K562 (cell line): ENCODE measurements around the gene ZNF48. TPM values are rescaled to one million over a fixed set of nuclear protein-coding genes. Genes with fewer than 3 reads are reported as not detected.

Experiments
- CGGBP1 ChIP-seq: fragments of 250-450 bp; sonication (Bioruptor Pico); IDR thresholded peaks from 2 replicates; pipeline ENCODE4 v1.9.0; 2021; ENCODE audit warnings: mild to moderate bottlenecking
- CSDE1 ChIP-seq, 2 experiments: fragments of 450-650 bp; IDR thresholded peaks; 2 replicates each; pipeline ENCODE4 v1.6.1; 2016; ENCODE audit warnings: mild to moderate bottlenecking in 1 of 2
- HBP1 ChIP-seq: fragments of 450-650 bp; formaldehyde crosslinking; IDR thresholded peaks from 2 replicates; pipeline ENCODE4 v1.4.0; 2022; ENCODE audit warnings: missing genetic modification characterization
- KDM1A ChIP-seq, 2 experiments: fragments of 450-650 bp; IDR thresholded peaks; 2 replicates each; pipeline ENCODE4 v1.6.1; 2016; ENCODE audit warnings: mild to moderate bottlenecking in 2 of 2
- NFIX ChIP-seq: fragments of 250-450 bp; sonication (Bioruptor Pico); IDR thresholded peaks from 2 replicates; pipeline ENCODE4 v1.4.0; 2020; ENCODE audit warnings: low read depth, mild to moderate bottlenecking, moderate library complexity
- POLR2G ChIP-seq: fragments of 200-400 bp; formaldehyde crosslinking; IDR thresholded peaks from 2 replicates; pipeline ENCODE4 v1.6.1; 2017; ENCODE audit warnings: low read depth, mild to moderate bottlenecking, antibody characterized with exemption, low read length, moderate library complexity
- SMAD4 ChIP-seq: fragments of 250-450 bp; sonication (Bioruptor Pico); conservative IDR thresholded peaks from 2 replicates; pipeline ENCODE4 v1.8.0; 2021; ENCODE audit warnings: inconsistent platforms, mild to moderate bottlenecking, moderate library complexity
- ZBTB1 ChIP-seq: sonication (generic); formaldehyde crosslinking; IDR thresholded peaks from 2 replicates; pipeline ENCODE4 v1.8.1; 2023; ENCODE audit warnings: missing genetic modification reagents, low read depth, mild to moderate bottlenecking, borderline replicate concordance
- ZNF280B ChIP-seq: fragments of 250-450 bp; sonication (Bioruptor Pico); IDR thresholded peaks from 2 replicates; pipeline ENCODE4 v1.5.1; 2021; ENCODE audit warnings: mild to moderate bottlenecking
- ZNF282 ChIP-seq: sonication (generic); formaldehyde crosslinking; IDR thresholded peaks from 2 replicates; pipeline ENCODE4 v1.8.1; 2023; ENCODE audit warnings: missing genetic modification reagents
- ZNF766 ChIP-seq: fragments of 200-800 bp; sonication (Bioruptor generic); conservative IDR thresholded peaks from 2 replicates; pipeline ENCODE4 v1.6.1; 2016; ENCODE audit warnings: missing genetic modification characterization, missing compliant biosample characterization
- polyA plus RNA-seq, 8 experiments: library from polyadenylated mRNA; depleted of rRNA in 4 of 8; stranded (reverse) in 5 of 8; unstranded in 3 of 8; fragments of >200 nt; fragmentation: Nextera tagmentation in 2 of 8; fragmentation: Illumina TruSeq in 1 of 8; extraction: Ambion mirVana in 2 of 8; extraction: Trizol in 1 of 8; gene quantifications; 2 replicates each; pipeline versions ENCODE4 v1.2.1 to v1.2.3, GENCODE V29; 2011 to 2014; ENCODE audit warnings: inconsistent platforms in 1 of 8, missing spikeins in 1 of 8
- total RNA-seq, 7 experiments: library from RNA; depleted of rRNA in 6 of 7; stranded (reverse); fragments of >200 nt in 6 of 7; fragmentation: Illumina TruSeq in 2 of 7; extraction: Trizol in 2 of 7; gene quantifications; 2 replicates each; pipeline versions ENCODE4 v1.2.1 to v1.2.3, GENCODE V29; 2011 to 2021; ENCODE audit warnings: low replicate concordance in 1 of 7
- TF ChIP-seq, protein P1 (sequence below): fragments of 150-350 bp; conservative IDR thresholded peaks from 2 replicates; pipeline ENCODE4 v1.6.1; 2014; ENCODE audit warnings: low read length
- TF ChIP-seq, protein P2 (sequence below): fragments of 250-450 bp; sonication (Bioruptor Pico); IDR thresholded peaks from 2 replicates; pipeline ENCODE4 v1.4.0; 2020; ENCODE audit warnings: mild to moderate bottlenecking, moderate library complexity
- TF ChIP-seq, protein P3 (sequence below): fragments of 450-650 bp; IDR thresholded peaks from 2 replicates; pipeline ENCODE4 v1.6.1; 2016; ENCODE audit warnings: missing biosample characterization, missing genetic modification characterization
- TF ChIP-seq, protein P4 (sequence below): IDR thresholded peaks from 3 replicates; pipeline ENCODE4 v1.6.1; 2011; ENCODE audit warnings: borderline replicate concordance, mild to moderate bottlenecking; ENCODE audit not compliant: insufficient read length, insufficient read depth

Gene ZNF48
- total and polyA plus RNA-seq, 9 of the 15 experiments (the other 6 are each of a cell fraction or from before 2014, with no cell fraction given) = 0.38 to 11.6 (median 4.7) TPM

DNA sequence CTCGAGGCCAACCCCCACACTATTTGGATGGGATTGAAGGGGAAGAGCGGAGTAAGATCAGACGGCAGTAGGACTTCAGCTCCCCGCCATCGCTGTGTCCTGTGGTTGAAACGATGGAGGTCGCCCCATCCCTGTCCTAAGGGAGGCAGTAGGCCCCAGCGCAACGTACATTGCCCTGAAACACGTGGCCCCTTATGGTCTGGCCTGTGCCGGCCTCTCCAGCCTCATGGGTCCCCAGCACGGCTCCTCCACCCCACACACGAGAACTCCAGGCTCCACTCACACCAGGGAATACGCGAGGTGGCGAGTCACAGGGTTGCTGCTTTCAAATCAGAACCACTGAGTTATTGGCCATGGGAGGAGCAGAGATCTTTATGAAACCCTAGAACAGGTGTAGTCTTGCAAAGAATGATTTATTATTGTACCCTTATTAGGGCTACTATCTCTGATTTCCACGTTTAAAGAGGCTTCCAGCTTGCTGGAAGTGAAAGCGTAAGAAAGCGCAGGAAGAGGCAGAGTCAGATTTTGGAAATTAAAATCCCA is 35.3 kb downstream of the ZNF48 start (continued):
- TF ChIP-seq CSDE1 (IDR thresholded peaks at IDR 0.05) = no peak
- TF ChIP-seq SMAD4 (CRISPR knock-in tag) = peak; percentile 46; the same call in 1 of the 2 replicates
- no peak for TF ChIP-seq CGGBP1 (CRISPR knock-in tag)
- TF ChIP-seq, protein P1, sequence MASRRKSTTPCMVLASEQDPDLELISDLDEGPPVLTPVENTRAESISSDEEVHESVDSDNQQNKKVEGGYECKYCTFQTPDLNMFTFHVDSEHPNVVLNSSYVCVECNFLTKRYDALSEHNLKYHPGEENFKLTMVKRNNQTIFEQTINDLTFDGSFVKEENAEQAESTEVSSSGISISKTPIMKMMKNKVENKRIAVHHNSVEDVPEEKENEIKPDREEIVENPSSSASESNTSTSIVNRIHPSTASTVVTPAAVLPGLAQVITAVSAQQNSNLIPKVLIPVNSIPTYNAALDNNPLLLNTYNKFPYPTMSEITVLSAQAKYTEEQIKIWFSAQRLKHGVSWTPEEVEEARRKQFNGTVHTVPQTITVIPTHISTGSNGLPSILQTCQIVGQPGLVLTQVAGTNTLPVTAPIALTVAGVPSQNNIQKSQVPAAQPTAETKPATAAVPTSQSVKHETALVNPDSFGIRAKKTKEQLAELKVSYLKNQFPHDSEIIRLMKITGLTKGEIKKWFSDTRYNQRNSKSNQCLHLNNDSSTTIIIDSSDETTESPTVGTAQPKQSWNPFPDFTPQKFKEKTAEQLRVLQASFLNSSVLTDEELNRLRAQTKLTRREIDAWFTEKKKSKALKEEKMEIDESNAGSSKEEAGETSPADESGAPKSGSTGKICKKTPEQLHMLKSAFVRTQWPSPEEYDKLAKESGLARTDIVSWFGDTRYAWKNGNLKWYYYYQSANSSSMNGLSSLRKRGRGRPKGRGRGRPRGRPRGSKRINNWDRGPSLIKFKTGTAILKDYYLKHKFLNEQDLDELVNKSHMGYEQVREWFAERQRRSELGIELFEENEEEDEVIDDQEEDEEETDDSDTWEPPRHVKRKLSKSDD = no peak
- no peak for TF ChIP-seq NFIX
- no peak for TF ChIP-seq ZBTB1 (CRISPR knock-in tag)
- TF ChIP-seq, protein P2, sequence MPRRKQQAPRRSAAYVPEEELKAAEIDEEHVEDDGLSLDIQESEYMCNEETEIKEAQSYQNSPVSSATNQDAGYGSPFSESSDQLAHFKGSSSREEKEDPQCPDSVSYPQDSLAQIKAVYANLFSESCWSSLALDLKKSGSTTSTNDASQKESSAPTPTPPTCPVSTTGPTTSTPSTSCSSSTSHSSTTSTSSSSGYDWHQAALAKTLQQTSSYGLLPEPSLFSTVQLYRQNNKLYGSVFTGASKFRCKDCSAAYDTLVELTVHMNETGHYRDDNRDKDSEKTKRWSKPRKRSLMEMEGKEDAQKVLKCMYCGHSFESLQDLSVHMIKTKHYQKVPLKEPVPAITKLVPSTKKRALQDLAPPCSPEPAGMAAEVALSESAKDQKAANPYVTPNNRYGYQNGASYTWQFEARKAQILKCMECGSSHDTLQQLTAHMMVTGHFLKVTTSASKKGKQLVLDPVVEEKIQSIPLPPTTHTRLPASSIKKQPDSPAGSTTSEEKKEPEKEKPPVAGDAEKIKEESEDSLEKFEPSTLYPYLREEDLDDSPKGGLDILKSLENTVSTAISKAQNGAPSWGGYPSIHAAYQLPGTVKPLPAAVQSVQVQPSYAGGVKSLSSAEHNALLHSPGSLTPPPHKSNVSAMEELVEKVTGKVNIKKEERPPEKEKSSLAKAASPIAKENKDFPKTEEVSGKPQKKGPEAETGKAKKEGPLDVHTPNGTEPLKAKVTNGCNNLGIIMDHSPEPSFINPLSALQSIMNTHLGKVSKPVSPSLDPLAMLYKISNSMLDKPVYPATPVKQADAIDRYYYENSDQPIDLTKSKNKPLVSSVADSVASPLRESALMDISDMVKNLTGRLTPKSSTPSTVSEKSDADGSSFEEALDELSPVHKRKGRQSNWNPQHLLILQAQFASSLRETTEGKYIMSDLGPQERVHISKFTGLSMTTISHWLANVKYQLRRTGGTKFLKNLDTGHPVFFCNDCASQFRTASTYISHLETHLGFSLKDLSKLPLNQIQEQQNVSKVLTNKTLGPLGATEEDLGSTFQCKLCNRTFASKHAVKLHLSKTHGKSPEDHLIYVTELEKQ (CRISPR knock-in tag) = no peak
- no peak for TF ChIP-seq ZNF282
- peak; percentile 42 to 54; a peak in 2 of 4 replicates for TF ChIP-seq KDM1A (IDR thresholded peaks at IDR 0.05)
- TF ChIP-seq POLR2G = no peak
- TF ChIP-seq ZNF766 (CRISPR knock-in tag) = peak; percentile 57; the same call in 1 of the 2 replicates
- TF ChIP-seq ZNF280B = no peak
- TF ChIP-seq, protein P3, sequence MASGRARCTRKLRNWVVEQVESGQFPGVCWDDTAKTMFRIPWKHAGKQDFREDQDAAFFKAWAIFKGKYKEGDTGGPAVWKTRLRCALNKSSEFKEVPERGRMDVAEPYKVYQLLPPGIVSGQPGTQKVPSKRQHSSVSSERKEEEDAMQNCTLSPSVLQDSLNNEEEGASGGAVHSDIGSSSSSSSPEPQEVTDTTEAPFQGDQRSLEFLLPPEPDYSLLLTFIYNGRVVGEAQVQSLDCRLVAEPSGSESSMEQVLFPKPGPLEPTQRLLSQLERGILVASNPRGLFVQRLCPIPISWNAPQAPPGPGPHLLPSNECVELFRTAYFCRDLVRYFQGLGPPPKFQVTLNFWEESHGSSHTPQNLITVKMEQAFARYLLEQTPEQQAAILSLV = no peak; the same call in 1 of the 2 replicates
- TF ChIP-seq HBP1 = no peak
- TF ChIP-seq, protein P4, sequence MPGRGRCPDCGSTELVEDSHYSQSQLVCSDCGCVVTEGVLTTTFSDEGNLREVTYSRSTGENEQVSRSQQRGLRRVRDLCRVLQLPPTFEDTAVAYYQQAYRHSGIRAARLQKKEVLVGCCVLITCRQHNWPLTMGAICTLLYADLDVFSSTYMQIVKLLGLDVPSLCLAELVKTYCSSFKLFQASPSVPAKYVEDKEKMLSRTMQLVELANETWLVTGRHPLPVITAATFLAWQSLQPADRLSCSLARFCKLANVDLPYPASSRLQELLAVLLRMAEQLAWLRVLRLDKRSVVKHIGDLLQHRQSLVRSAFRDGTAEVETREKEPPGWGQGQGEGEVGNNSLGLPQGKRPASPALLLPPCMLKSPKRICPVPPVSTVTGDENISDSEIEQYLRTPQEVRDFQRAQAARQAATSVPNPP = no peak
